GM19397 (cell line): ENCODE measurements around the gene DKK1.

ENCODE experiments used
- ATAC-seq: cut with Tn5 transposase; IDR thresholded peaks from one replicate; pipeline ENCODE4 v1.9.1; 2021; ENCODE audit warnings: mild to moderate bottlenecking, moderate library complexity; ENCODE audit not compliant: unreplicated experiment

The DKK1 gene

GRCh38 chr10:52316500-52316899 is 2.4 kb downstream of the DKK1 start:
- ATAC-seq: no peak

- ATAC-seq: no peak
These were observed 4.1 kb downstream of the DKK1 start for GRCh38 chr10:52318136-52318701.

- no peak for ATAC-seq
These were observed 4.9 kb downstream of the DKK1 start for GRCh38 chr10:52318822-52319464.

GRCh38 chr10:52319926-52320325 is 5.8 kb downstream of the DKK1 start:
- no peak for ATAC-seq

- no peak for ATAC-seq
These were observed 8.2 kb downstream of the DKK1 start for GRCh38 chr10:52322323-52322722.

GRCh38 chr10:52322936-52323335 is 8.9 kb downstream of the DKK1 start:
- no peak for ATAC-seq

GRCh38 chr10:52326382-52326781 is 12.3 kb downstream of the DKK1 start:
- ATAC-seq: no peak

GRCh38 chr10:52331638-52332364 is 17.7 kb downstream of the DKK1 start:
- ATAC-seq: no peak

GRCh38 chr10:52332815-52333214 is 18.7 kb downstream of the DKK1 start:
- no peak for ATAC-seq

GRCh38 chr10:52334595-52334994 is 20.5 kb downstream of the DKK1 start:
- ATAC-seq: no peak

GRCh38 chr10:52335665-52336064 is 21.6 kb downstream of the DKK1 start:
- ATAC-seq: no peak

- ATAC-seq: no peak
These were observed 23.1 kb downstream of the DKK1 start for GRCh38 chr10:52337225-52337624.

- no peak for ATAC-seq
These were observed 29.4 kb downstream of the DKK1 start for GRCh38 chr10:52343439-52343838.

GRCh38 chr10:52346394-52347326 is 32.6 kb downstream of the DKK1 start:
- ATAC-seq: no peak

GRCh38 chr10:52347327-52347667 is 33.2 kb downstream of the DKK1 start:
- ATAC-seq: no peak

- ATAC-seq: no peak
These were observed 34.0 kb downstream of the DKK1 start for GRCh38 chr10:52348037-52348564.

GRCh38 chr10:52351914-52352330 is 37.8 kb downstream of the DKK1 start:
- no peak for ATAC-seq

GRCh38 chr10:52353205-52353604 is 39.1 kb downstream of the DKK1 start:
- no peak for ATAC-seq

- ATAC-seq: no peak
These were observed 39.9 kb downstream of the DKK1 start for GRCh38 chr10:52353960-52354394.

- ATAC-seq: no peak
These were observed 43.9 kb downstream of the DKK1 start for GRCh38 chr10:52357971-52358370.

GRCh38 chr10:52359441-52359840 is 45.4 kb downstream of the DKK1 start:
- no peak for ATAC-seq
